Subcutaneous adipose tissue (tissue), 4 donors: ENCODE data around the gene FBXO11. TPM values are rescaled to one million over a fixed set of nuclear protein-coding genes. Genes with fewer than 3 reads are reported as not detected.

Source experiments
- CTCF ChIP-seq: fragments of 450-650 bp; IDR thresholded peaks from one replicate; pipeline ENCODE4 v1.5.1; 2016; ENCODE audit warnings: low read depth, mild to moderate bottlenecking, control low read depth, antibody characterized with exemption, moderate library complexity
- total RNA-seq, 4 donors: library from RNA; depleted of rRNA; stranded (reverse); fragments of >200 nt; gene quantifications; one replicate each; pipeline ENCODE4 v1.1.0, GENCODE V29; 2016

Gene FBXO11
- total RNA-seq, 4 donors from 2014 or later, result 66.3 to 90.7 (median 70.4) TPM

GRCh38 chr2:47809903-47810302 is 96.4 kb downstream of the FBXO11 start:
- TF ChIP-seq CTCF, result no peak

- no peak for TF ChIP-seq CTCF
These were observed 97.7 kb downstream of the FBXO11 start for GRCh38 chr2:47808614-47809013.

- TF ChIP-seq CTCF, result no peak
These were observed 100.4 kb downstream of the FBXO11 start for GRCh38 chr2:47805850-47806249.

- TF ChIP-seq CTCF, result no peak
These were observed 102.5 kb downstream of the FBXO11 start for GRCh38 chr2:47803770-47804169.

- TF ChIP-seq CTCF, result no peak
These were observed 102.9 kb downstream of the FBXO11 start for GRCh38 chr2:47803363-47803762.

GRCh38 chr2:47801118-47801517 is 105.2 kb downstream of the FBXO11 start:
- TF ChIP-seq CTCF, result no peak

GRCh38 chr2:47799031-47799609 is 107.2 kb downstream of the FBXO11 start:
- TF ChIP-seq CTCF, result no peak
